Activated CD8-positive, alpha-beta memory T cell treated with anti-CD3 and anti-CD28 coated beads for 48 hours (primary cell): ENCODE results near the gene RPS6KA5.
"Not testable (repeated sequence)": the region's sequence is repeated elsewhere in the genome, so short reads cannot be mapped to it uniquely, and the experiment has no call there.

Experiments used
- DNase-seq, 3 experiments: peaks; one replicate each; pipeline ENCODE4 v3.0.0-alpha.2; 2020; ENCODE audit warnings: low read depth in 2 of 3, low spot score in 2 of 3

The RPS6KA5 gene

DNA sequence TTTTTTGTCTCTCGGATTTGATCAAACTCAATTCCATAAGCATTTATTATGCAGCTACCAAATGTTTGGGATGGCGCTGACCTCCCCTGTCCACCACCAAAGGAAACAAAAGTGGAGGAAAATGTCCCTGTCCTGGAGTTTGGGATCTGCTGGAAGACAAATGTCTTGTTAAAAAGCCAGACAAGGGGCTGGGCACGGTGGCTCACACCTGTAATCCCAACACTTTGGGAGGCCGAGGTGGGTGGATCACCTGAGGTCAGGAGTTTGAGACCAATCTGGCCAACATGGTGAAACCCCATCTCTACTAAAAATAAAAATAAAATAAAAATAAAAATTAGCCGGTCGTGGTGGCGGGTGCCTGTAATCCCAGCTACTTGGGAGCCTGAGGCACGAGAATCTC, 221.9 kb downstream of the RPS6KA5 start:
- DNase-seq: not testable (repeated sequence)

DNA sequence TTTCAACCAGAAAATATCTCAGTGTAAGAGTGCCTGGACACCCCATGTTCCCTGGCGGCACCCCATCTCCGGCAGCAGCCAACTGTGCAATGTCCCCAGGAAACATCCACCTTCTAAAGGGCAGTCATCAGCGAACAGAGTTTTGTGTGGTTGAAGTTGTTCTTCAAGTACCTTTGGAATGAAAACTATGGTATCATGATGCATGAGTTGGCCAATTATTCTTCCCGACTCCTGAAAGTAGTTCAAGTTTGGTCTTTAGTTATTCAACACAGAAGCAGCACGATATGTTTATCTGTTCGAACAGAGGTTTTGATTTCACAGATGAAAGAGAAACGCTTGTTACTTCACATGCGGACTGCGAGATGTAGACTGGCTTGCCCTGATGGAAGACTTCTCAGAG, 223.1 kb downstream of the RPS6KA5 start:
- DNase-seq: no peak

DNA sequence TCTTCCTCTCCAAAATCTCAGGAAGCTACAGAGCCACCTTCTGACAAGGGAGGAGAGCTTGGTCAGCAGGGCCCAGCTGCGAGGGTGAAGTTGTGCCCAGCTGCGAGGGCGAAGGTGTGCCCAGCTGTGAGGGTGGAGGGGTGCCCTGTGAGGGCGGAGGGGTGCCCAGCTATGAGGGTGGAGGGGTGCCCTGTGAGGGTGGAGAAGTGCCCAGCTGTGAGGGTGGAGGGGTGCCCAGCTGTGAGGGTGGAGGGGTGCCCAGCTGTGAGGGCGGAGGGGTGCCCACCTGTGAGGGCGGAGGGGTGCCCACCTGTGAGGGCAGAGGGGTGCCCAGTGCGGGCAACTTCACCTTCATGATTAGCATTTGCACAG, 223.8 kb downstream of the RPS6KA5 start:
- DNase-seq: no peak

DNA sequence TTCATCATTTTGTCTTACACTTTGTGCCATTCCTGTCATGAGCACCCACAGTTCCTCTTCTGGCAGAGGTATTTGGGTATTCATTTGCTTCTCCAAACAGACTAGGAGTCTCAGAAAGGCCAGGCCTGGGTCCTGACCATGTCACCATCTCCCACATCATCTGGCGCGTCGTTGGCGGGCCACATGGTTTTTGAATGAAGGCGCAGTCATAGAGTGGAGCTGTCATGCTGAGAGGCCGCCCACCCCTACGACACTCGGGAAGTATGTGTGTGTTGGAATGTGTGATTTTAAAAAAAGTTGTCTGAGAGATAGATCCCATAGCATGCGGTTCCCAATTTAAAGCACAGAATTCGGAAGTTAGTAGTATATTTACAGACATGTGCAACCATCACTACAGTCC, 228.6 kb downstream of the RPS6KA5 start:
- no peak for DNase-seq

DNA sequence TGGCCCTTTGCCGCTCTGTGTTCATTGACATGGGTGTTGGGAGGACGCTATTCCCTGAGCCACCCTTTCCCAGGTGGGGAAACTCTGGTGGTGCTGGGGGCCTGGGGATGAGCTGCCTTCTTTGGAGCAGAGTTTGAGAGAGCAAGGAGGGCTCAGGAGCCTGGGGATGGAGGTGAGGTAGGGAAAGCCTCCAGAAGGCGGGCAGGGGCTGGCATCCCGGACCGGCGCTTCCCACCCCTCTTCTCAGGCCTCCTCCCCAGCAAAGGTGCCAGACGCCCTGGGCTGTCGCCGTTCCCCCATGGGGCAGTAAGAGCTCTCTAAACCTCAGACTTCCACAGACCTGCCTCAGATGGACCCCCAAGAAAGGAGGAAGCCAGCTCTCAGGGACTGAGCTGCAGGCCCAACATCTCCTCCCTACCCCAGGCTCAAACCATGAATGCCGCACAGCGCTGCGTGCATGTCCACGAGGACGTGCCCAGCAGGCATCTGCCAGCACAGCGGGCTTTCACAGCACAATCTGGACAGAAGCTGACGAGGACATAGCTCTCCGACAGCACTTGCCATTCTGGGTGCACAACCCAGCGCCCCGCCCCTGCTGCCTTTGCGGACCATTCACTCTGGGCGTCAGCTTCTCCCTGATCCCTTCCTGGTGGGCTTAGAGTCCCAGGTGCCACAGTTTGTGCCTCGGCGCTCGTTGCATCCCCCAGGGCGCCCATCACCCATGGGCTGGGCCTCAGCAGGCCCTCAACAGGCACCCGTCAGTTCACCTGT, 229.3 kb downstream of the RPS6KA5 start:
- no peak for DNase-seq

DNA sequence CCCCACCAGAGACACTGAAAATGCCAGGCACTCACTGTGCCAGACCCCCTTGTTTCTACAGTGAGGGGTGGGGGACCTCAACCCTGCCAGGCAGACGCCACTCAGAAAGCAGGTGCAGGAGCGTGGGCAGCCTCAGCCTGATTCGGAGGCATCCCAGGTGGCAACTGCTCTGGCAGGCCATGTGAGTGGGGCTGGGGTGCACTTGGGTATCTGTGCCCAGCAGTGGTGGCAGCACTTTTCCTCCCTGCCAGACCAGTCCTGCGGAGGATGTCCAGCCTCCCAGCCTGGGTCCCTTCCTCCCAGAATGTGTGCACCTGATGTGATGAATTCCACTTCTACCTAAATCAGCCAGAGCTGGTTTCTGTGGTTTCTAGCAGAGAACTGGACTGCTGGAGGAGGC, 230.8 kb downstream of the RPS6KA5 start:
- DNase-seq: no peak

DNA sequence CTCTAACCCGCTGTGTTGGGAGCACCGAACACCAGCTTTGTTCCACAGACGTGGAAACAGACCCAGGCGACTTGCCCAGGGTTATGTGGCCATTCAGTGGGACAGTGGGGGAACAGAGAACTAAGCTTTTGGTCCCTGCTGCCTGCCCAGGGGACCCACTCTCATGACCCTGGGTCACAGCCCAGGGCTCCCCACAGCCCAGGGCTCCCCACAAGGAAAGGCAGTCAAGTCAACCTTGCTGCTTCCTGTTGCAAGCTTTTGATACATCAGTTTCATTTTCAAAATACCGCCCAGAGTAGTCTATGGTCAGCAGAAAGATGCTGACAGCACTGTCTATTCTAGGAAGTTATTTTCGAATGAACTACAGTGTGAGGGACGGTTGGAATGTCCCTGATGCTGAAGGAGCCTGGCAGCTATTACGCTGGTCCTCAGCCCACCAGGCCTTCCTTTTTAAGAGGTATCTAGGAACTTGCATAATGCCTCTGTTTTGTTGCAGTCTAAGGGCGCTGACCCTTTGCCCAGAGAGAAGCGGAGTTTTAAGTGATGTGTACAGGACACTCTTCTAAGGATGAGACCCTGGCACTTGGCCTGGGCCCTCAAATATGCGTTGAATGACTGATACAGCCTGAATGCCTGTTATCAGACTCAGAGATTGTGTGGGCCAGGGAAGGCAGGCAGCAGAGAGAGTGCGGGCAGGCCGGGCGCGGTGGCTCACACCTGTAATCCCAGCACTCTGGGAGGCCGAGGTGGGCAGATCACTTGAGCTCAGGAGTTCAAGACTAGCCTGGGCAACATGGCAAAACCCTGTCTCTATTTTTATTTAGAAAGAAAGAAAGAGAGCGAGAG, 231.6 kb downstream of the RPS6KA5 start:
- no peak for DNase-seq

DNA sequence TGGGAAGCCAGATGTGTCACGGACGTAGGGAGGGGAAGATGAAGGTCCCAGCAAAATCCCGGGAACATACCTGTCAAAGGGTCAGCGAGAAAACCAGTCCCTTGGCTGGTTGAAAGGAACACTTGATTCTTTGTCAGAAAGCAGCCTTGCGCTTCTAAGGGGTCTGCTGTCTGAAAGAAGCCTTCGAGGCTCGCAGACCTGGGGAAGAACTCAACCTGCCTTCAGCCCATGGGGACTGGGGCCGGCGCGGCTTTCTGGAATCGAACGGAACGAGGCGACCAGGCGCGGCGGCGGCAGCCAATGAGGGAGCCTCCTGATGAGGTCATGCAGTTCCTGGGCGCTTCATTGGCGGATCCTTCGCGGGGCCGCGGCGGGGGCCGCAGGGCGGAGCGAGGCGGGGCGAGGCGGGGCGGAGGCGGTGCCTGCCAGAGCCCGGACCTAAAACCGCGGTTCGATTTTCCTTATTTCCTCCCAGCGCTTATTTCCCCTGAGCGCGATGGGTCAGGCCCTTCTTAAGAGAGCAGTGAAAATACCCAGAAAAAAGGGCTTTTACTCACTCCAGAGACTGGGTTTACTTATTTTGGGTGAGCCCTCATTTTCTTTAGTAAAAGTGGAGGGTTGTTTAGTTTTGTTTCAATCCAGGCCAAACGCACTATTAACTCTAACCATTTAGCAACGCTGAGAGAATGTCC, 232.4 kb downstream of the RPS6KA5 start:
- peak; percentile 60 to 82 (median 81) for DNase-seq

DNA sequence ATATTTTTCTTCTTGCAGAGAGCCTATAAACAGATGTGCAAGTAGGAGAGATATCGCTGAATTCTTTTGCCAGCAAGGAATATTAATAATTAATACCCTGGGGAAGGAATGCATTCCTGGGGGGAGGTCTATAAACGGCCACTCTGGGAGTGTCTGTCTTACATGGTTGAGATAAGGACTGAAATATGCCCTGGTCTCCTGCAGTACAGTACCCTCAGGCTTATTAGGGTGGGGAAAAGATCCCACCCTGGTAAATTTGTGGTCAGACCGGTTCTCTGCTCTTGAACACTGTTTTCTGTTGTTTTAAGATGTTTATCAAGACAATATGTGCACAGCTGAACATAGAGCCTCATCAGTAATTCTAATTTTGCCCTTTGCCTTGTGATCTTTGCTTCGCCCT, 236.9 kb downstream of the RPS6KA5 start:
- DNase-seq: not testable (repeated sequence)

DNA sequence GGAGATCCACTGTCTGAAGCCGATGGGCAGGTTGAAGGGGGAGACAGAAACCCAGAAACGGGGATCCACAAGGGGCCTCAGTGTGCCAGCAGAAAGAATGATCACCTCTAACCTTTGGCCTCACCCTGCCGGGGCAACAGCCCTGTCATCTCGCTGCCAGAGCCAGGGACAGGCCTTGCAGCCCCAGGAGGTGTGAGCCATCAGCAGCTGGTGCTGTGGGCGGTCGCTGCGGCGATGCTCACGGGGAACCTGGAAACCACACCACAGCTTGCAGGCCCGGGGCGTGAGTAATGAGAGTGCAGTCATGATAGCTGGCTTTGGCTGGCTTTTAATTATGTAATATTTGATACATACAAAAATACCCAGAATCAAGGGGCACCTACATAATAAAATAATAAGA, 239.5 kb downstream of the RPS6KA5 start:
- peak in 2 of 3 experiments; percentile 58 to 64 for DNase-seq

DNA sequence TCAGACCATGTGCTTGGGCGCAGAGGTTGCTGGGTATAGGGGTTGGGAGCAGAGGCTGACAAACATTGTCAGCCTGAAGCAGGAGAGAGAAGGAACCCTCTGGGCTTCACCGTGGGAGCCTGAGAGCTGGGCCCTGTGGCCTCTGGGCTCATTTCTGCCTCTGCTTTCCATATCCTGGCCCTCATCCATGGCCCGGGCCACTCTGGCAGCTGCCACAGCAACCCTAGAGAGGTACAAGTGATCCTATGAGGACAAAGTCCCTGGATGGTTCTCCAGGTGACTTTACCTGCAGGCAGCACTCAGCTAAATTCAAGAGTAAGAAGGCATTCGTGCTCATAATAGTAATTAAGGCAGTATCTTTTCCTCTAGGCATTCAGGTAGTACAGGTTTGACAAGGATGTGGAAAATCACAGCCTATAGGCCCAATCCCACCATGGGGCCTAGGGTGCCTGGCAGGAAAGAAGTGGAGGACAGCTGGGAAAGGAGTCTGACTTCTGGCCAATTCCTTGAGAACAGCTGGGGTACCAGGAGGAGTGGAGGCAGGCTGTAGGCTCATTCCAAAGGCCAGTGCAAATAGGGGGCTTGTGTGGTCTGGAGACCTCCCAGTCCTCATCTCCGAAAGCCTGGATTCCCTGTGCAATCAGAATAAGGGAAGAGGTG, 240.6 kb downstream of the RPS6KA5 start:
- DNase-seq: no peak

DNA sequence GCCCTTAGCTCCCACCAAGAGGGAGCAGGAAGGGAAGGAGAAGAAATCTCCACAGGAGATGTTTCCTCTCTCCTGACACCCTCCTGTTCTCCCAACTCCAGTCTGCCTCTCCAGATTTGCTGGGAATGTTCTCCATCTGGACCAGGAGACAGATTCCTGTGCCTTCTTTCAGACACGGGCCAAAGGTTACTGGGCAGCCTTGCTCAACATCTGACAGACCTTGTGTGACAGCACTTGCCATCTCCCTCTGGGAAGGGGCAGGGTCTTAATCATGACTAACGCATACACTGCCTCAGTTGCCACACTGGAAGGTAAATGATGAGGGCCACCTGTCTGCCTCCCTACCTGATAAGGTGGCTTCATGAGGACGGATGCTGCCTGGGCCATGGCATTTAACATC, 241.7 kb downstream of the RPS6KA5 start:
- DNase-seq: no peak

DNA sequence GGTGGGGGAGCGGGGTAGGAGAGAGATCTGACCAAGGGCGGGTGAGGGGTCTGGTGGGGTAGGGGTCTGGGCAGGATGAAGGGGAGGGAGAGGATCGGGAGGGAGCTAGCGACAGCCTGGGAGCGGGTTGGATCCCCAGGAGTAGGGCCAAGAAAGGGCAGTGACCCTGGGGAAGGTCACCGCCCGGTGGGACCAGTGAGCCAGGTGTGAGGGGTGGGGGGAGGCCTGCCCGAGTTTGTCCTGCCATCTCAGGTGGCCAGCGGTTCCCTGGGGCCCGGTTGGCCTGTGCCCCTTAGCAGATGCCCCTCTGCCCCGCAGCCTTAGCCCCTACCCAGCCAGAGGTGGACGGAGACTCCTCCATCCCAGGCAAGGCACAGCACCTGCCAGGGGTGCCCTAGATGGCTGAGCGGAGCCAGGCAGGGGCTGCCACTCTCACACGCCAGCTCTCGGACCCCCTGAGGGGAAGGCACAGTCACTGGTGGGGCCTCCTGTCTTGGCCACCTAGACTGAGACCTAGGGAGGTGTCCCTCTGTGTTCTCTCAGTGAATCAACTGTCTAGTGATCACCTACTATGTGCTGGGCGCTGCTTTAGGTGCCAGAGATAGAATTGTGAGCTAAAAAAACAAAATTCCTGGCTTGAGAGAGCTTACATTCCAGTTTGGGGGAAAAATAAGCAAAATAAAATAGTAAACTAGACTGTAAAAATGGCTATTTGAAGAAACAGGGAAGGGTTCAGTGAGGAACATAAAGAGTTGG, 243.6 kb downstream of the RPS6KA5 start:
- no peak for DNase-seq

DNA sequence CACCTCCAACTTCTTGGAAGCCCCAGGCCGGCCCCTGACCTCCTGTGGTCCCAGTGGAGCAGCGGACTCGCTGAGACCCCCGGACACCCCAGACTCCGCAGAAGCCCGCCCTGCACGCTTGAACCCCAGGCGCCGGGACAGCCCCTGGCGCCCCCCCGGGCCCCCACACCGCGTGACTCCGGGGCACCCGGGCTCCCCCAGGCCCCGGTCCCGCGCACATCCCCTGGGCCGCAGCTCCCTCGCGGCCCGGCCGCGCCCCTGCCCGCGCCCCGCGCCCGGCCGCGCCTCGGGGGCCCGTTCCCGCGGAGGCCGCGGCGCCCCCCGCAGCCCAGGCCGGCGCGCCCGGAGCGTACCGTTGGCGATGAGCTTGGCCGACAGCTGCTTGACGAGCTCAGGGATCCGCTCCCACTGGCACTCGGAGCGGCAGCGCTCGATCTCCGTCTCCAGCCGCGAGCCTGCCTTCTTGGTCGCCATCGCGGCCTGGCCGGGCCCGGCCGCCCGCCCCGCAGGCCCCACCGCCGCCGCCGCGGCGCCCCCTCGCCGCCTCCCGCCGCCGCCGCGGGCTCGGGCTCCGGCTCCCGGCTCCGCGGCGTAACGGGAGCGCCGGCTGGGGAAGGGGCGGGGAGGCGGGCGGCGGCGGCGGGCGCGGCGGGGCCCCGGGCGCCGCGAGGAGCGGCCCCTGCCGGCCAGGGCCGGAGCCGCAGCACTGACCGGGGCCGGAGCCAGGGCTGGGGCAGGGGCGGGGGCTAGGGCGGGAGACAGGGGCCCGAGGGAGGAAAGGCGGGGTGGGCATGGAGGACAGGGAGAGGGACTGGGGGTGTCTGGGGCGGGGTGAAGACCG, 244.4 kb downstream of the RPS6KA5 start, which contains the start of gene TTC7B:
Gene TTC7B, minus strand, starts transcription at position 609 of the 841 bp plus-strand sequence. Its CDS starts 135 bp downstream, at position 474.
- DNase-seq: no peak

DNA sequence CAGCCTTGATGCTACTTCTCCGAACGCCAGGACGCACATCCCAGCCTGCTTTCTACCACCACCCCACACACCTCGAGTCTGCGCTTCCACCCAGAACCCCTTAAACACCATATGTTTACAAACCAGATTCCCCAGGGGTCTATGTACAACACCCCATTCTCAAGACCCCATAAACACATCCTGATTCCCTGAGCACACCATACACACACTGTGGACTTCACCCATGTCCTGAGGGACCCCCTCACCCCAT, 244.9 kb downstream of the RPS6KA5 start:
- no peak for DNase-seq

DNA sequence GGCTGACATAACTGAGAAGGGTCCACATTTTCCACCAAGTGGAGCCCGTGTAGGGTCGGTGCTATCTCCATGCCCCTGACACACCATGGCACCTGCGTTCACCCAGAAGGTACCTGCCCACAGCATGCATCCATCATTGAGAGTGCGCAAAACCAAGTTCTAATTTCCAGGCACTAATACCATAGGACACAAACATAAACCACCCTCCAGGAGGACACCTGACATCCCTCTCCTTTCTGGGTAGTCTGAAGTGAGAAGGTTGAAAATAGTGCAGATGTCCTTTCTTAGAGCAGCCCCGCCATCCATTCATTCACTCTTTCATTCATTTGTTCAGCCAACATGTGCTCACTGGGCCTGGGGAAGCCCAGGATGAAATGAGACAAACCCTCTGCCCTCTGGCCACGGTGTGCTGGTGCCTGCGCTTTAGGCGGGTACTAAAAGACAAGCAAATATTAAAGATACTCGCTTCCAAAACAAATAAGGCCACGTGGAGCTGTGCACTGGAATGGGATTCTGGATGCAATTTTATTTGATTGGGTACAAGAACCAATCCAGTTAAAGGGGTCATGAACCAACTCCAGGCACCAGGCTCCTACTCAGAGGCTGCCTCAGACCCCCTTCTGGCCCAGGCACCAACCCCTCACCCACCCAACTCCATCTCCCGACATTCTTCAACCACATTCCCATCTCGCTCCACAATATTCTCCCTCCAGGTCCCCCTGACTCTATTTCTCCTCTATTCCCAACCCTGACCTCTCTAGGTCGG, 245.5 kb downstream of the RPS6KA5 start:
- DNase-seq: no peak

DNA sequence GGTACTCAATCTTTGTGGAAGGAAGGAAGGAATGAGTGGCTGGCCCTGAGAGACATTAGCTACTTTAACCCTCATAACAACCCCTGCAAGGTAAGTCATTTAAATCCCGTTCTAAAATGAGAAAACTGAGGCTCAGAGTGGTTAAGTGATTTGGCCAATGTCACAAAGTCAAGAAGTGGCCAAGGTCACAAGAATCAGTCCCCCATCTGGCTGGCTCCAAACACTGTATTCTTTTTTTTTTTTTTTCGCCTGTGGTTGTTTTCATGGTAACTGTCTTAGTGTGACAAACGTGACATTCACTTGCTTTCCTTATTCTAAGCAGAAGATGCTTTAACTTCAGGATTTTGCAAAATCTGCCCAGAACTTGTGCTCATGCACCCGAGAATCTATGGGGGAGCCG, 247.0 kb downstream of the RPS6KA5 start:
- DNase-seq: no peak

DNA sequence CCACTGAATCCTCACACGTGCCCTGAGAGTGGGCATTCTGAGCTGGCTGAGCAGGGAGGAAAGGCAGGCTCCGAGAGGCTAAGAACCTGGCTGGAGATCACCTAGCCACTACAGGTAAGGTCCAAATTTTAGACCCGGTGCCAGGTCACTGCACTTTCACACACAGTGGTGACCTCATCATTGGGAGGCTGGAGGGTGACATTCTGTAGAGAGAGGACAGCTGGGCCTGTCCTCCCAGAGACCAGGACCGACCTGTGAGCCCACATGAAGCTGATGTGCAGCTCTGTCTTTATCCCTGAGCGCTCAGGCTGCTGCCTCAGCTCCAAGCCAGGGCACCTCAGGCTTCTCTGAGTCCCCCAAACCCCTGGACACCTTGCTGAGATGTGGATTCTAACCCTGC, 248.3 kb downstream of the RPS6KA5 start:
- DNase-seq: no peak

DNA sequence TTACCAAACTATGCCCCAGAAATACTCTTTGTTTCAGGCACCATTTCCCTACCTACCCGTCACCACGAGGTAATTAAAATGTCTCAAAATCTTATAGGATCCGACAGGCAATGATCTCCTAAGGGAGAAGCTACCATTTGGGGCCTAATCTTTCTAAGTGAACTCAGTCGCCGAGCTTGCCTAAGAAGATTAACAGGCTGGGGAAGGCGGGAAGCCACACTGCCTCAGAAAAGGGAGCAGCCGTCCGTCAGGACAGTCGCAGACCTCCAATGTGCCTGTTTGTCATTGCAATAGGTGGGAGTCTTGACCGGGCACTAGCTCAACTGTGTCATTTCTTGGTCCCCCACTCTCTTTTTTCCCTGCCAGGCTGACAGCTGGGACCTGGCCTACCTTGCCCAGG, 248.8 kb downstream of the RPS6KA5 start:
- DNase-seq: no peak
